ENCODE measurements around the gene COL11A2.

Gene COL11A2

GRCh38 chr6:33160096-33160495 is 32.2 kb downstream of the COL11A2 start:
- H3K4me2 ChIP-seq (ENCODE audit: insufficient read depth, low read length): no peak overlapping the region
- DNase-seq (no peak), ATAC-seq (ENCODE audit: insufficient read depth, low read depth) (no peak)
- H4K20me1 ChIP-seq (ENCODE audit: insufficient read depth, low read length): no peaks in the 10 kb centered on the region
- TF ChIP-seq CTCF (IDR thresholded peaks at IDR 0.05; ENCODE audit: borderline replicate concordance, extremely low read depth, low read length, poor library complexity, severe bottlenecking): no peak
- no peak for TF ChIP-seq EZH2 (IDR thresholded peaks at IDR 0.05; ENCODE audit: borderline replicate concordance, low read depth, low read length, severe bottlenecking)
- no peak overlapping the region for H3K4me3 ChIP-seq (ENCODE audit: low read depth in 1 of 2, low read length in 2 of 2)
- no peaks in the 10 kb centered on the region for H3K9me3 ChIP-seq (ENCODE audit: insufficient read depth, low read length, severe bottlenecking)
- no peak overlapping the region for H3K27ac ChIP-seq (ENCODE audit: low read length)
- H3K36me3 ChIP-seq (ENCODE audit: insufficient read depth, low read length): no peaks in the 10 kb centered on the region
- peaks cover 11% of the 10 kb centered on the region for H3K4me1 ChIP-seq (ENCODE audit: insufficient read depth, low read length)
- H3K27me3 ChIP-seq (ENCODE audit: insufficient read depth, low read length, poor library complexity): peaks cover 16% of the 10 kb centered on the region
- H3K79me2 ChIP-seq (ENCODE audit: insufficient read depth, low read length): no peaks in the 10 kb centered on the region
- no peak overlapping the region for H2AFZ ChIP-seq (ENCODE audit: low read depth, low read length)
- no peak overlapping the region for H3K9ac ChIP-seq (ENCODE audit: low read depth, low read length)

- H3K4me3 ChIP-seq (ENCODE audit: low read depth in 1 of 2, low read length in 2 of 2): no peak overlapping the region
- no peak overlapping the region for H3K9ac ChIP-seq (ENCODE audit: low read depth, low read length)
- H3K9me3 ChIP-seq (ENCODE audit: insufficient read depth, low read length, severe bottlenecking): no peaks in the 10 kb centered on the region
- no peak for DNase-seq
- H3K79me2 ChIP-seq (ENCODE audit: insufficient read depth, low read length): no peaks in the 10 kb centered on the region
- no peak for ATAC-seq (ENCODE audit: insufficient read depth, low read depth)
- peaks cover 16% of the 10 kb centered on the region for H3K27me3 ChIP-seq (ENCODE audit: insufficient read depth, low read length, poor library complexity)
- no peak overlapping the region for H3K27ac ChIP-seq (ENCODE audit: low read length)
- H3K4me2 ChIP-seq (ENCODE audit: insufficient read depth, low read length): no peak overlapping the region
- H3K4me1 ChIP-seq (ENCODE audit: insufficient read depth, low read length): peaks cover 9% of the 10 kb centered on the region
- H4K20me1 ChIP-seq (ENCODE audit: insufficient read depth, low read length): no peaks in the 10 kb centered on the region
- no peaks in the 10 kb centered on the region for H3K36me3 ChIP-seq (ENCODE audit: insufficient read depth, low read length)
- TF ChIP-seq EZH2 (IDR thresholded peaks at IDR 0.05; ENCODE audit: borderline replicate concordance, low read depth, low read length, severe bottlenecking): no peak
- TF ChIP-seq CTCF (IDR thresholded peaks at IDR 0.05; ENCODE audit: borderline replicate concordance, extremely low read depth, low read length, poor library complexity, severe bottlenecking): no peak
- no peak overlapping the region for H2AFZ ChIP-seq (ENCODE audit: low read depth, low read length)
These were observed 35.3 kb downstream of the COL11A2 start for GRCh38 chr6:33156964-33157363.

GRCh38 chr6:33156561-33156960 is 35.7 kb downstream of the COL11A2 start:
- no peak overlapping the region for H2AFZ ChIP-seq (ENCODE audit: low read depth, low read length)
- H4K20me1 ChIP-seq (ENCODE audit: insufficient read depth, low read length): no peaks in the 10 kb centered on the region
- H3K4me2 ChIP-seq (ENCODE audit: insufficient read depth, low read length): no peak overlapping the region
- no peak overlapping the region for H3K9ac ChIP-seq (ENCODE audit: low read depth, low read length)
- ATAC-seq (ENCODE audit: insufficient read depth, low read depth) (no peak), DNase-seq (no peak)
- H3K4me3 ChIP-seq (ENCODE audit: low read depth in 1 of 2, low read length in 2 of 2): no peak overlapping the region
- H3K27me3 ChIP-seq (ENCODE audit: insufficient read depth, low read length, poor library complexity): peaks cover 16% of the 10 kb centered on the region
- H3K9me3 ChIP-seq (ENCODE audit: insufficient read depth, low read length, severe bottlenecking): peaks cover under 1% of the 10 kb centered on the region
- H3K27ac ChIP-seq (ENCODE audit: low read length): no peak overlapping the region
- no peaks in the 10 kb centered on the region for H3K36me3 ChIP-seq (ENCODE audit: insufficient read depth, low read length)
- peaks cover 5% of the 10 kb centered on the region for H3K4me1 ChIP-seq (ENCODE audit: insufficient read depth, low read length)
- no peak for TF ChIP-seq EZH2 (IDR thresholded peaks at IDR 0.05; ENCODE audit: borderline replicate concordance, low read depth, low read length, severe bottlenecking)
- no peak for TF ChIP-seq CTCF (IDR thresholded peaks at IDR 0.05; ENCODE audit: borderline replicate concordance, extremely low read depth, low read length, poor library complexity, severe bottlenecking)
- H3K79me2 ChIP-seq (ENCODE audit: insufficient read depth, low read length): no peaks in the 10 kb centered on the region

- no peak for ATAC-seq (ENCODE audit: insufficient read depth, low read depth)
- Histone ChIP-seq H3K27me3 (ENCODE audit: insufficient read depth, low read length, poor library complexity) (peaks cover 15% of the 10 kb centered on the region), H3K27ac (ENCODE audit: low read length) (no peak overlapping the region), H3K79me2 (ENCODE audit: insufficient read depth, low read length) (no peaks in the 10 kb centered on the region), H3K4me1 (ENCODE audit: insufficient read depth, low read length) (no peaks in the 10 kb centered on the region), H3K36me3 (ENCODE audit: insufficient read depth, low read length) (no peaks in the 10 kb centered on the region), H3K9ac (ENCODE audit: low read depth, low read length) (no peak overlapping the region), H4K20me1 (ENCODE audit: insufficient read depth, low read length) (no peaks in the 10 kb centered on the region), H3K4me2 (ENCODE audit: insufficient read depth, low read length) (no peak overlapping the region), H2AFZ (ENCODE audit: low read depth, low read length) (no peak overlapping the region), H3K9me3 (ENCODE audit: insufficient read depth, low read length, severe bottlenecking) (peaks cover 3% of the 10 kb centered on the region), H3K4me3 (ENCODE audit: low read depth in 1 of 2, low read length in 2 of 2) (no peak overlapping the region)
- no peak for DNase-seq
- TF ChIP-seq CTCF (IDR thresholded peaks at IDR 0.05; ENCODE audit: borderline replicate concordance, extremely low read depth, low read length, poor library complexity, severe bottlenecking): no peak
- TF ChIP-seq EZH2 (IDR thresholded peaks at IDR 0.05; ENCODE audit: borderline replicate concordance, low read depth, low read length, severe bottlenecking): no peak
These were observed 37.9 kb downstream of the COL11A2 start for GRCh38 chr6:33154349-33154748.

Data from DND-41 (cell line).